LNCaP clone FGC (cell line): Measurements from ENCODE around the gene LMAN1L.

Experiments
- DNase-seq: peaks from one replicate; pipeline ENCODE4 v3.0.0-alpha.2; 2011; ENCODE audit warnings: low read depth
- H3K4me3 ChIP-seq: 2 replicates; pipeline ENCODE4 v1.5.1; 2011; ENCODE audit warnings: mild to moderate bottlenecking, low read depth, low read length, control low read depth
- TF ChIP-seq, protein P1 (sequence below): IDR thresholded peaks from 2 replicates; pipeline ENCODE4 v1.5.1; 2012; ENCODE audit warnings: mild to moderate bottlenecking; ENCODE audit not compliant: control insufficient read depth, insufficient read depth; ENCODE audit errors: extremely low read depth

The LMAN1L gene

DNA sequence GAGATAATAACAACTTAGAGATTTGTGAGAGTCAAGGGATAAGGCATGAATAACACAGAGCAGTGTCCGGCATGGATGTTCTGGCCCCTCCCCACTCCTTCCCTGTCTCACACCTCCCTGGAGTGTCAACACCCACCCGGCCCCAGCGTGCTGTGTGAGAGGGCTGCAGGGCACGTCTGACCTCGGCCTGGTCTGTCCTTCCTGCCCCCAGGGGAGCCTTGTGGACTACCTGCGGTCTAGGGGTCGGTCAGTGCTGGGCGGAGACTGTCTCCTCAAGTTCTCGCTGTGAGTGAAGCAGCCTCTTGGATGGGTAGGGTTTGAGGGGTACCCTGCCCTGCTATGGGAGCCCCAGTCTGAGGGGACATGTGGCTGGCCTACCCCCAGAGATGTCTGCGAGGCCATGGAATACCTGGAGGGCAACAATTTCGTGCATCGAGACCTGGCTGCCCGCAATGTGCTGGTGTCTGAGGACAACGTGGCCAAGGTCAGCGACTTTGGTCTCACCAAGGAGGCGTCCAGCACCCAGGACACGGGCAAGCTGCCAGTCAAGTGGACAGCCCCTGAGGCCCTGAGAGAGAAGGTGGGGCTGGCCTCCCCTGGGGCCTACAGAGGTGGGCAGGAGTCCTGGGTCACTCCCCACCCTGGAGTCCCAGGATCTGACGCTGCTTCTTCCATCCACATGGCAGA is 11.2 kb upstream of the LMAN1L start:
- DNase-seq: no peak
- H3K4me3 ChIP-seq: no peak overlapping the region
- TF ChIP-seq, protein P1, sequence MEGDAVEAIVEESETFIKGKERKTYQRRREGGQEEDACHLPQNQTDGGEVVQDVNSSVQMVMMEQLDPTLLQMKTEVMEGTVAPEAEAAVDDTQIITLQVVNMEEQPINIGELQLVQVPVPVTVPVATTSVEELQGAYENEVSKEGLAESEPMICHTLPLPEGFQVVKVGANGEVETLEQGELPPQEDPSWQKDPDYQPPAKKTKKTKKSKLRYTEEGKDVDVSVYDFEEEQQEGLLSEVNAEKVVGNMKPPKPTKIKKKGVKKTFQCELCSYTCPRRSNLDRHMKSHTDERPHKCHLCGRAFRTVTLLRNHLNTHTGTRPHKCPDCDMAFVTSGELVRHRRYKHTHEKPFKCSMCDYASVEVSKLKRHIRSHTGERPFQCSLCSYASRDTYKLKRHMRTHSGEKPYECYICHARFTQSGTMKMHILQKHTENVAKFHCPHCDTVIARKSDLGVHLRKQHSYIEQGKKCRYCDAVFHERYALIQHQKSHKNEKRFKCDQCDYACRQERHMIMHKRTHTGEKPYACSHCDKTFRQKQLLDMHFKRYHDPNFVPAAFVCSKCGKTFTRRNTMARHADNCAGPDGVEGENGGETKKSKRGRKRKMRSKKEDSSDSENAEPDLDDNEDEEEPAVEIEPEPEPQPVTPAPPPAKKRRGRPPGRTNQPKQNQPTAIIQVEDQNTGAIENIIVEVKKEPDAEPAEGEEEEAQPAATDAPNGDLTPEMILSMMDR: no peak

GRCh38 chr15:74802290-74802689 is 10.3 kb upstream of the LMAN1L start:
- no peak overlapping the region for H3K4me3 ChIP-seq
- TF ChIP-seq, protein P1: no peak
- no peak for DNase-seq

- TF ChIP-seq, protein P1: no peak
- no peak for DNase-seq
- H3K4me3 ChIP-seq: no peak overlapping the region
These were observed 9.7 kb upstream of the LMAN1L start for GRCh38 chr15:74802862-74803447.

DNA sequence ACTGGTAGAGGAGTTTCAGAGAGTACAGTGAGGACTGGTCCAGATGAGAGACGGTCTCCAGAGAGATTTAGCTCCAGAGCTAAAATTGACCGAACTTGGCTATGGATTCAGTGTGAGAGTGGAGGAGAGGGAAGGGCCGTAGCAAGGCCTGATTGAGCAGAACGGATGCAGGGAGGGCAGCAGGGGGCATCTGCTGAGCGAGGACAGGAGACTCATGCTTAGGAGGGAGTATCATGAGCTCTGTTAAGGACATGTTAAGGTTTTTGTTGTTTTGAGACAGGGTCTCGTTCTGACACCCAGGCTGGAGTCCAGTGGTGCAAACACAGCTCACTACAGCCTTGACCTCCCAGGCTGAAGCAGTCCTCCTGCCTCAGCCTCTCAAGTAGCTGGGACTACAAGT is 7.7 kb upstream of the LMAN1L start:
- no peak overlapping the region for H3K4me3 ChIP-seq
- TF ChIP-seq, protein P1: no peak
- no peak for DNase-seq

DNA sequence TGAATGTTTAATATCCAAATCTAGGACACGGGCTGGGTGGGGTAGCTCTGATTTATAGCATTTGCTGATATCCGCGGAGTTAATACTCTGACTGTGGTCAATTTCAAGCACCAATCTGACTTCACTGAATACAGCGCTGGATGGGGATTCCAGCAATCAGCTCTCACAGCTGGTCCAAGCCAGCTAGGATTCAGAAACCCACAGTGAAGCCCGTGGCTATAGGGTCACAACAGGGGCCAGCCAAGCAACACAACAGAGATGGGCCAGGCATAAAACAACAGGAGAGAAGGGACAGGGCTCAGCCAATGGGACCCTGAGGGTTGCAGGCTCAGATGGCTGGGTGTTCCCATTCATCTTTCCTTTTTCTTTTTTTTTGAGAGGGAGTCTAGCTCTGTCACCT is 5.4 kb upstream of the LMAN1L start:
- no peak overlapping the region for H3K4me3 ChIP-seq
- no peak for DNase-seq
- TF ChIP-seq, protein P1: no peak

DNA sequence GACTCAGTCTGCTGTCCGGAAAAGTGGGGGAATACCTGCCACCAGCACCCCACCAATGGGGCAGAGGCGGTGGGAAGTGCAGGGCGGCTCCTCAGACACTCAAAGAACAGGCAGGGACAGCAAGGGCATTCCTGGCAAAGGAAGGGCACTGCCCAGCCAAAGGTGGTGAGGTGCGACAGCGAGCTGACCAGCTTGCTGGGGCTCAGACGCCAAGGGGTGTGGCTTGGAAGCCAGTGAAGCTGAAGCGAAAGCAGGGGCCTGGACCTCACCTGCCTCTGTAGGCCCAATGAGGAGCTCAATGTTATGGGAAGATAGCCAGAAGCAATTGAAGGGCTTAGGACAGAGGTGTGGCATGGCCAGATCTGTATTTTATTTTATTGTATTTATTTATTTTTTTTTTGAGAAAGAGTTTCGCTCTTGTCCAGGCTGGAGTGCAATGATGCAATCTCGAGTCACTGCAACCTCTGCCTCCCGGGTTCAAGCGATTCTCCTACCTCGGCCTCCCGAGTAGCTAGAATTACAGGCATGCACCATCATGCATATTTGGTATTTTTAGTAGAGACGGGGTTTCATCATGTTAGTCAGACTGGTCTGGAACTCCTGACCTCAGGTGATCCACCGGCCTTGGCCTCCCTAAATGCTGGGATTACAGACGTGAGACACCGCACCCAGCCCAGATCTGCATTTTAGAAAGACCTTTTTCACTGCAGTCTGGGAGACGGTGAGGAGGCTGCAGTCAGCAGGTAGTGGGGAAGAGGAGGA is 4.4 kb upstream of the LMAN1L start:
- H3K4me3 ChIP-seq: no peak overlapping the region
- TF ChIP-seq, protein P1: no peak
- peak; percentile 88 for DNase-seq
